H1 (cell line): ENCODE measurements around the gene MAP2K7. TPM values are rescaled to one million over a fixed set of nuclear protein-coding genes. Genes with fewer than 3 reads are reported as not detected.

Experiments
- CBX8 ChIP-seq: fragments of 300-800, 300-1000 bp; sonication (generic); IDR thresholded peaks from 2 replicates; pipeline ENCODE4 v1.7.1; 2016; ENCODE audit warnings: low read depth, low read length, borderline replicate concordance
- EZH2 ChIP-seq: fragments of 200-600 bp; sonication (generic); IDR thresholded peaks from 2 replicates; pipeline ENCODE4 v1.7.1; 2012; ENCODE audit warnings: low read depth, mild to moderate bottlenecking, moderate library complexity, low read length, inconsistent platforms; ENCODE audit not compliant: severe bottlenecking
- GABPA ChIP-seq: IDR thresholded peaks from 2 replicates; pipeline ENCODE4 v1.6.1; 2011; ENCODE audit warnings: mild to moderate bottlenecking, low read length, moderate library complexity, borderline replicate concordance; ENCODE audit not compliant: insufficient read depth
- HDAC2 ChIP-seq, 2 experiments: fragments of 300-600 bp in 1 of 2; sonication (generic) in 1 of 2; IDR thresholded peaks; 2 replicates each; pipeline ENCODE4 v1.6.1; 2011 to 2012; ENCODE audit warnings: low read depth in 2 of 2, low read length in 2 of 2, mild to moderate bottlenecking in 2 of 2, moderate library complexity in 2 of 2, borderline replicate concordance in 1 of 2, inconsistent platforms in 1 of 2
- RXRA ChIP-seq: IDR thresholded peaks from 2 replicates; pipeline ENCODE4 v1.6.1; 2011; ENCODE audit warnings: low read depth, mild to moderate bottlenecking, low read length, moderate library complexity; ENCODE audit not compliant: insufficient read depth
- SP4 ChIP-seq: IDR thresholded peaks from 2 replicates; pipeline ENCODE4 v1.6.1; 2012; ENCODE audit warnings: low read length, inconsistent platforms
- SUZ12 ChIP-seq: fragments of 200-600 bp; sonication (generic); IDR thresholded peaks from 2 replicates; pipeline ENCODE4 v1.6.1; 2012; ENCODE audit warnings: mild to moderate bottlenecking, inconsistent platforms, low read length, moderate library complexity, mixed read lengths
- TAF1 ChIP-seq: IDR thresholded peaks from 2 replicates; pipeline ENCODE4 v1.6.1; 2011; ENCODE audit warnings: mild to moderate bottlenecking, low read depth, low read length
- TBP ChIP-seq: IDR thresholded peaks from 2 replicates; pipeline ENCODE4 v1.6.1; 2011; ENCODE audit warnings: low read depth, low read length, improper control_type of control experiment
- TCF12 ChIP-seq: IDR thresholded peaks from 2 replicates; pipeline ENCODE4 v1.6.1; 2011; ENCODE audit warnings: low read depth, mild to moderate bottlenecking, low read length
- TEAD4 ChIP-seq: IDR thresholded peaks from 2 replicates; pipeline ENCODE4 v1.6.1; 2012; ENCODE audit warnings: low read depth, low read length, inconsistent platforms, mixed read lengths
- ZNF274 ChIP-seq: IDR thresholded peaks from 2 replicates; pipeline ENCODE4 v1.7.0; 2012; ENCODE audit warnings: low read length, borderline replicate concordance; ENCODE audit errors: extremely low read depth
- polyA plus RNA-seq, 7 experiments: library from polyadenylated mRNA; depleted of rRNA in 3 of 7; stranded (reverse) in 5 of 7; unstranded in 2 of 7; fragments of >200 nt in 5 of 7; fragments of 200-250 nt in 2 of 7; gene quantifications; 1 replicate in 5 of 7; 2 replicates in 1 of 7; 4 replicates in 1 of 7; pipeline versions ENCODE4 v1.2.1 to v1.2.3, GENCODE V29; 2011 to 2013; ENCODE audit warnings: missing spikeins in 2 of 7, mixed read lengths in 2 of 7
- total RNA-seq: library from RNA; stranded (reverse); fragmentation: NEBNext Ultra II Directional; extraction: Animal tissue kit (Norgen Biotek cat#: 25700); gene quantifications from 2 replicates; pipeline ENCODE4 v1.2.1, GENCODE V29; 2021

MAP2K7 gene
- total and polyA plus RNA-seq, 2 of the 8 experiments (the other 6 are each of a cell fraction or from before 2014, with no cell fraction given), result 8.9 to 38.3 TPM

- TF ChIP-seq CBX8, result no peak
- TF ChIP-seq RXRA, result no peak
- TF ChIP-seq TAF1, result no peak
- no peak for TF ChIP-seq GABPA
- TF ChIP-seq ZNF274, result no peak
- TF ChIP-seq HDAC2 (IDR thresholded peaks at IDR 0.05; ENCODE audit: borderline replicate concordance in 1 of 2, low read depth in 2 of 2, low read length in 2 of 2), result no peak
- TF ChIP-seq SP4, result no peak
- no peak for TF ChIP-seq TCF12
- TF ChIP-seq SUZ12, result no peak
- no peak for TF ChIP-seq EZH2
- no peak for TF ChIP-seq TBP
- TF ChIP-seq TEAD4, result no peak
Observed at GRCh38 chr19:7863971-7864689, 39.5 kb upstream of the MAP2K7 start (continued).
